SHP77 (cell line): ENCODE results near the gene SLC24A2.
"Not testable (repeated sequence)": the region's sequence is repeated elsewhere in the genome, so short reads cannot be mapped to it uniquely, and the experiment has no call there.

ENCODE experiments used
- DNase-seq, 2 experiments: peaks; one replicate each; lab custom pipeline; 2025; lab: John Stamatoyannopoulos, UW

Gene SLC24A2

DNA sequence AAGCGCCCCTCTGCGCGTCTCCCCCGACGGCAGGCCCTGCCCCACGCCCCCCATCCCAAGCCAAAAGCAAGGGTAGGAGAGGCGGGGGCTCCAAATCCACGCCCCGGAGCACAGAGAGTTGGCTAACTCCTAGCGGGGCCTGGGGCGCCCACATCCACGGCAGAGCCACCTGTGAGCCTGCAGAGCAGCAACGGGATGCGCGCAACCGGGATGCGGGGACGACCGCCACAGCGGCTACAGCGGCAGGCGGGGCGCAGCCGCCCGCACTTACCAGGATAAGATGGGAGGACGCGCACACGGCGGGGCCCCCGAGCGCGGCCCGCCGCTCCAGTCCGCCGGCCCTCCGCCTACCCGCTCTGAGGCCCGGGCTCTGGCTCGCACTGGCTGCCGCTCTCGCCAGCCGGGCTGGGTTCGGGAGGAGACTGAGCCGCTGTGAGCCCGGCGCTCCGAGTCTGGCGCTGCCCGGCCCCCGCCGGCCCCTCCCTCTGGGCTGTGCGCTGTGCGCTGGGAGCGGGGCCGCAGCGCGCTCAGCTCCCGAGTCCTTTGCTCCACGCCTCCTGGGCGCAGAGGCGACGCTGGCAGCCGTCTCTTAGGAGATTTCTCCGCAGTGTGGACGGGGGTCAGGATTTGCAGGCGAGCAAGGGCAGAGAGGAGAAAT, at the start of gene SLC24A2:
Gene SLC24A2 (minus strand): TSS at position 424 of the 658 bp plus-strand sequence.
- DNase-seq: no peak

DNA sequence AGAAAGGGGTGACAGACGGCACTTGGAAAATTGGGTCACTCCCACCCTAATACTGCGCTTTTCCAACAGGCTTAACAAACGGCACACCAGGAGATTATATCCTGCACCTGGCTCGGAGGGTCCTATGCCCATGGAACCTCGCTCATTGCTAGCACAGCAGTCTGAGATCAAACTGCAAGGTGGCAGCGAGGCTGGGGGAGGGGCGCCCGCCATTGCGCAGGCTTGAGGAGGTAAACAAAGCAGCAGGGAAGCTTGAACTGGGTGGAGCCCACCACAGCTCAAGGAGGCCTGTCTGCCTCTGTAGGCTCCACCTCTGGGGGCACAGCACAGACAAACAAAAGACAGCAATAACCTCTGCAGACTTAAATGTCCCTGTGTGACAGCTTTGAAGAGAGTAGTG, 44.5 kb upstream of the SLC24A2 start:
- DNase-seq: not testable (repeated sequence)

DNA sequence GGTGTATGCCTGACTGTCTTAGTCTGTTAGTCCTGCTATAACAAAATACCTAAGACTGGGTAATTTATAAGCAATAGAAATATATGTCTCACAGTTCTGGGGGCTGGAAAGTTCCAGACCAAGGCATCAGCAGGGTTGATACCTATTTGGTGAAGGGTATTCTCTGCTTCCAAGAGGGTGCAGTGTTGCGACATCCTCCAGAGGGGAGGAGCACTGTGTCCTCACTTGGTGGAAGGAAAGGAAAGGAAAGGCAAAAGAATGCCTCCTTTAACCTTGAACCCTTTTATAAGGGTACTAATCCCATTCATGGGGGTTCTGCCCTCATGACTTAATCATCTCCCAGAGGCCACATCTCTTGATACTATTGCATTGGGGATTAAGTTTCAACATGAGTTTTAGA, 42.0 kb upstream of the SLC24A2 start:
- DNase-seq: no peak

DNA sequence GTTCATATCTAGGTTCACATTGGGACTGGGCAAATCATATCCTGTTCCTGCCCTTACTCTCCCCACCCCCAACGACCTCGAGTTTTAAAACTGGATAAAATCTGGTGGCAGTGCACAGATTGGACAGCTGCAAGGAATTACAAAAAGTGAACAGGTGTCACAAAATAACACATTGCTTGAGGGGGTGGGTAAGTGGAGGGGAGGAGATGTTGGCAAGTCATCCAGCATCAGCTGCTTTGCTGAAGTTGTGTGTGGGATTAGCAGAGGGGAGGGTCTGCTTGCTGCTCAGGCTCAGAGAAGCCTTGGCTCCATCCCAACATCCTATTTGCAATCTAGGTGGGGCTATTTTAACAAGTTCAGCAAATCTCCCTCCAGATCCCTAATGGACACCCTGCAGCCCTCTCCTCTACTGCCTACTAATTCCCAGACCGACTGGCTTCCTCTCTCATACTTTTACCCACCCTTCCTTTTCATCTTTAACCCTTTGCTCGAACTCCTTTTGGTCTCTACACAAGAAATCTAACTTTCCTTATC, 39.8 kb upstream of the SLC24A2 start:
- no peak for DNase-seq

DNA sequence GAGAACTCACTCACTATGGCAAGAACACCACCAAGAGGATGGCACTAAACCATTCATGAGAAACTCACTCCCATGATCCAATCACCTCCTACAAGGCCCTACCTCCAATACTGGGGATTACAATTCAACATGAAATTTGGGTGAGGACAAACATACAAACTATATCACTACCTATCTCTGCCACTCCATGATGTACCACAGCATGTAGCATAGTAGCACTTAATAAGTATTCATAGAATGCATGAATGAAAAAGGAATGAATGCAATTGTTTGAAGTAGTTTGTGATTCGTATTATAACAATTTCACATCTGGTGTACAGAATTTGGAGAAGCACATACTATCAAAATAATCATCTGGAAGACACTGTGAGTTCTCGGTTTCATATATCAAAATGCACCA, 27.9 kb upstream of the SLC24A2 start:
- DNase-seq: no peak

DNA sequence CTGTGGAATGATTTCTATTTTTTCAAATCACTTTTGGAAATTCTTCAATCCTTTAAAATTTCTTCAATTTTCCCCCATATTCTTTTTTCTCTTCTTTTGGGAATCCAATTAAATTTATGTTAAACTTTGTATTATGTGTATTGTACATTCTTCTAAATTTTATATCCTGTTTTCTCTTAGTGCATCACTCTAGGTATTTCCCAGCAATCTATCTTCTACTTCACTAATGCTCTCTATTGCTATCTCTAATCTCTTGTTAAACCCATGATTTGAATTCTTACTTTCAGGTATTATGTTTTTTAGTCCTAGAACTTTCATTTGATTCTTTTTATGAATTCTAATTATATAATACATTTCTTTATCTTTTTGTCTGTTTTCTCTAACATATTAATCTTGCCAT, 23.4 kb upstream of the SLC24A2 start:
- no peak for DNase-seq

DNA sequence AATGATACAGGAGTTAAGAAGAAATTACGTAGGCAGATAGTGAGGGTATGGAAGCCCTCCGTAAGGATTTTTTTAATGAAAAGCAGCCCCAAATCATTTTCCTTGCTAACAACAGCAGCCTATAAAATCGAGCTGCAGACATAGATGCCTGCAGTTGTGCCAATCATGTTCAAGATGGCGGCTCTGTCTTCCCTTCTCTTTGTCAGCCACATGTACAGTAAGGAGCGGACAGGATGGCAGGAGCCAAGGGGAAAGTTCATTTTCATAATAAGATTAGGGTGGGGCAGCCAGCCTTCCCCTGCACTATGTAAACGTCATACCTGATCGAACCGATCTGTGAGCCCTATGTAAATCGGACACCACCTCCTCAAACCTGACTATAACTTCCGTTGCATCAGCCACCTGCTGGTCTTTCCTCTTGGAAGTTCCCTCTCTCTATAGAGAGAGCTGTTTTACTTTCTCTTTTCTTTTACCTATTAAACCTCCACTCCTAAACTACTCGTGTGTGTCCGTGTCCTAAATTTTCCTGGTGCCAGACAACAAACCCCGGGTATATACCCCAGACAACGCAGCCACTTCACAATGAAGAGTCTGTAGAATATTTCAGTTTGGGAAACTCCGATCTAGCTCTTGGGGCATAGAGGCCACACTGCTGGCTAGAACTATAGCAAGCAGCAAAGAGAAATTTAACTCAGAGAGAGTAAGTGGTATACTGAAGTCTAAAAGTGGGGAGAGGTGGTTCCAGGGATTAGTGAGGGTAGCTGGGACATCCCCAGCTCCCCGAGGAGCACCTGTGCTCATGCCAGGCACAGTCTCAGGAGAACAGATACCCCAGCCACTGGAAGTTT, 20.8 kb upstream of the SLC24A2 start:
- peak in 1 of 2 experiments; percentile 1 for DNase-seq

DNA sequence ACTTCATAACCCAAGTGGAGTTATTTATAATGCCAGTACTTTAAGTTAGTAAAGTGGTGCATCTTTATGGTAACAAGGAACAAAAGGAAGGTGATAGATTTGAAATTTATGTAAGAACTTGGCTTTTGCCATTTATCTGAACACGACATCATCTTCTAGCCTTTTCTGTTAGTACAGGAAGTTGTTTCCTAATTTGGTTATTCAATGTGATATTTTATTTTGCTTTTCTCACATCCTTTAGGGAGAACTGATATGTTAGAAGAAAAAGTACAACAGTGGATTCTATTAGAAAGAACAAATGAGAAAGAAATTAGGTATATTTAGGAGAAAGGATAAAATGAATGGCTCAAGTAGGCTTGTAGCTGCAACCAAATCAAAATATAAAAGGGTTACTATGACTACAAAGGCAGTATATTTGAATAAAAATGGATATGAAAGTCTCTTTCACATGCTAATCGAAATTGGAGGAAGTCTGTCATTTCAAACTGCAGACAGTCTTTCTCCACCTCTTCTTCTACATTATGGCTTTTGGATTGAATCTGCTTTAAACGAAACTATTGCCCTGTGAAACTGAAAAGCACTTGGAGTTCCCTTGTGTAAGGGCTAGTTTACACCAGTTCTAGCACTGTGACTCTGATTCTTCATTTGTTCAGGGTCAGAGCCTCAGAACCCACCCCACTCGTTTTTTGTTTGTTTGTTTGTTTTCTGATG, 18.5 kb upstream of the SLC24A2 start:
- no peak for DNase-seq

DNA sequence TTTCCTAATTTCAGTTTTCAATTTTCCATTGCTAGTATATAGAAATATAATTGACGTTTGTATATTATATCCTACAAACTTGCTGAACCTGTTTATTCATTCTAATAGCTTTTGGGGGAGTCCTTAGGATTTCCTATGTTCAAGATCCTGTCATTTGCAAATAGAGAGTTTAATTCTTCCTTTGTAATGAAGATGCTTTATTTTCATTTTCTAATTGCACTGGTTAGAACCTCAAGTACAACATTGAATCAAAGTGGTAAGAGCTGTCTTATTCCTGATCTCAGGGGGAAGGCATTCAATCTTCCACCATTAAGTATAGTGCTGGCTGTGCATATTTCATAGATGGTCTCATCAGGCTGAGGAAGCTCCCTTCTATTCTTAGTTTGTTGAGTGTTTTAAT, 15.6 kb upstream of the SLC24A2 start:
- DNase-seq: no peak

DNA sequence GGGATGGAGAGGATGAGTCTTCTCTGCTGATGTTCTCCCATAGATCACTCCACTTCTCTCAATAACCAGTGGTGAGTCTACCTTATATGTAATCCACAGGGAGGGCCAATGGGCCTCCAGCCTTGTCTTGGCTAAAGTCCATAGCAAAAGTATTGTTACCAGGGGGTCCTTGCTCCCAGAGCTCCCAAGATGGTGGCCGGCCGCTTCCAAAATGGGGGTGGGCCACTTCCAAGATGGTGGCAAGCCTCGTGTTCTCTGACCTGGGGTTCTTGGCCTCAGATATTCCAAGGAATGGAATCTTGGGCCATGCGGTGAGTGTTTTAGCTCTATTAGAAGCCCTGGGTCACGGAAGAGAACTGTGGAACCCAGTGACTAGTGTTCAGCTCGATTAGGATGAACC, 12.0 kb upstream of the SLC24A2 start:
- no peak for DNase-seq

DNA sequence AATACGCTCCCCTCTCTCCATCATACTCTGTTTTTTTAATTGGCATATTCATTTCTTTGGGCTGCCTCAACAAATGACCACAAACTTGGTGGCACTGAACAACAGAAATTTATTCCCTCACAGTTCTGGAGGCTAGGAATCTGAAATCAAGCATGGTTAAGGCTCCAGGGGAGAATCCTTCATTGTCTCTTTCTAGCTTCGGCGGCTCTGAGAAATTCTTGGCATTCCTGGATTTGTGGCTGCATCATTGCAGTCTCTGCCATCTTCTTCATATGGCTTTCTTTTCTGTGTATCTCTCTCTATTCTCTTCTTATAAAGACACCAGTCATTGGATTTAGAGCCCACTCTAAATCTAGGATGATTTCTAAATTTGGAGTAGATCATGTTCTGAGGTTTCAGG, 10.9 kb upstream of the SLC24A2 start:
- DNase-seq: no peak

DNA sequence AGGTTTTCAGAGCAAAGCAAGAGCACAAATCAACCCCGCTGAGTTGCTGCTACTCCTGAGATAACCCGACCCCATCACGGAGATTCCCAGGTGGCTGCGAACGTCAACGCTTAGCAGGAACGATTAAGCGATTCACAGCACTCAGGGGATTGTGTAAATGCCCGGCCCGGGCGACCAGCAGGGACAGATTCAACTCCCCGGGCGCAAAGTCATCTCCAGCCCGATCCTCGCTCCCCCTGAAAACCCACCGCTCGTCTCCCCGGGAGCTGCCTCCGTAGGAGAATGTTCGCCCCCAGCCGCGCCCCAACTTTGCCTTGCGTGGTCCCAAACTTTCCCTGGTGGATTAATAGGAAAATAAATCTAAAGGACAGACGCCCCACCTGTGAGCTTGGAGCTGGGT, 685 bp downstream of the SLC24A2 start:
- DNase-seq: no peak

DNA sequence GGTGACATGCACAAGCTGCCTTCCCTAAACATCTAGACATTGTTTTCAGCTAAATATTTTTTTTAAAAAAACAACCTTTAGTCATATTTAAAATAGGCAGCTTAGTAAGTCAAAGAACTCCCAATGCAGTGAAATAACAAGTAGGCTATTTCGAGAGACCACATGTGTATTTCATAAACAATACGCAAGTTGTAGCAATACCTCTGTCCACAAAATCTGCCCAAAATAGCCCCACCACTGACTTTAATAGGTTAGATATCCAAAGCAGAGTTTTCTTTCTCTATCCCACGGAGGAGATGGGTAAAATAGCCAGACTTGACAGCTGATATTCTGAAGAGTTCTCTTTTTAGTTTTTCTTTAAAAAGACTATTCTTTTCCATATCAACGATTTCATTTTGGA, 1.2 kb downstream of the SLC24A2 start:
- DNase-seq: no peak

DNA sequence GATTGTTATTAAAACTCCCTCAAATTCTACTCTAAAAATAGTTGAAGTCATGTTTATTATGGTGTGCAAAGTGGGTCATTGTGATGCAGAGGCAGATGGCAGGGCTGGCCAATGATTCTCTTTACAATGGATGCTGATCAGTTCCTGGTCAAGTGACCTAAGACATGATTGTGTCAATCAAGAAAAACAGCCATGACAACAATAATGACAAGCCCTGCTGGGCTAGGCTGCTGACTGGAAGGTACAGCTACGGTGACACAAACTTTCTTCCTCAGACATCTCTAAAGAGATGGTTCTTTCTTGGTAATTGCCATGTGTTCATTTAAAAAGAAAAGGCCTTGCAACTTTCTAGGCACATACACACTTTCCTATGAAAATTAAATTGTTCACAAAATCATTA, 3.6 kb downstream of the SLC24A2 start:
- DNase-seq: no peak

DNA sequence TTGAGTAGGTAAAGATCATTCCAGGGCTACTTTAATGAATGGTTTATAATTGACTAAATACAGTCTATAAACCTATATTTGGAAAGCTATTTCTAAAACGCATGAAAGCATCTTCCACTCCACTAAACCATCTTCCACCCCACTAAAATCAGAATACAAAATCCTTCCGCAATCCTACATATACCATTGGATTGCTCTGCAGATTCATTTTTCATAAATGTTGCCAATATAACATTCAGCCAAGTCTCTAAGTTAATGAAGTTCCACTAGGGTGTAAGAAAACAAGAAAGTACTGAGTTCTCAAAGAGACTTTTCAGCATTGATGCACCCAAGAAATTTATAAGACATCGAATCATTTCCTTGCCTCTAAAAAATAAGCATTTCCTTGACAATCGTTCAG, 4.7 kb downstream of the SLC24A2 start:
- no peak for DNase-seq

DNA sequence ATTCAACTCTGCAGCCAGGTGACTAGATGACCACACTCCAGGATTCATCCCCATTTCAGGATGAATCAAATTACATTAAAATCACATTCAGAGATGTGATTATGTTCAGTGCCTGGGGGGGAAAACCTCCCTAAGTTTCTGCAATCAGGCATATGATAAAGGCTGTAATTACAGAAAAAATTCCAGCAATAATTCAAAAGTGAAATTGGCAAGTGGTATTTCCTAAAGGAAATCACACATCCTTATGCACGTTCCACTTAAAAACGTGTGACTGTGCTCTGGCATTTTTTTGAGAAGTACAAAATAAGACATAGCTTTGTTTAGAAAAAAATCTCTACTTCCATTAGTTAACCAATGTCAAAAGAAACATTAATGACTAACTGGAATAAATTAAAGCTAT, 5.3 kb downstream of the SLC24A2 start:
- no peak for DNase-seq

DNA sequence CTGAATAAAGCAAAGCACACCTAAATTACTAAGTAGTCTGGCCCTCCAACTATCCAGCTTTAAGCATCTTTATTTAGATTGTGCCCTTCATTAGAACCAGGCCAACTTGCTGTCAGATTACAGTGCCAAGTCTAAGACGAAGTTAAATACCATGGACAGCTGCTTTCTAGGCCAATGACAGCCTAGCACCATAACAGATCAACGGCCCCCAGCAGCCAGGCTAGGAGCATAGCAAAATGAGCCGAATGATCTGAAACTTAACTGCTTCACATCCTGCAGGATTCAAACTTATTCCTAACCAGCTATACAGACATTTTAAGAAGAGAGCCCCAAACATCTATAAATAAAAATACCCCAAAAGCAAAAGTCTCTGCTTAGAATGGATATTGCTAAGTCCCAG, 6.8 kb downstream of the SLC24A2 start:
- no peak for DNase-seq

DNA sequence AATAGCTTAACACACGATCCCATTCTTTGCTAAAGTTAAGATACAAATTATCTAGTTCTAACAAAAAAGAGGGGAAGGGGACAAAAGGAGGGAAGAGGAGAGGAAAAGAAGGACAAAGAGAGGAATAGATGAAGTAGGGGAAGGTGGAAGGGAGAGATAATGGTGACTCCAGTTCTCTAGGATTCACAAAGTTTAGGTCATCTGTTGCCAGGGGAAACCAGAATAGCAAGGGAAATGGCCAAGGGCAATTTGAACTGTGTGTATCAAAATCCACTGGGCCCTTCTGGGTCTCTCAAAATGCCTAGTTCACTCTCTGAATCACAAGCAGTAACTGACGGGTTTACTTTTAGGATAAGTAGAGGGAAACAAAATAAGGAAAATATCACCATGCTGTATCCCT, 7.6 kb downstream of the SLC24A2 start:
- no peak for DNase-seq

DNA sequence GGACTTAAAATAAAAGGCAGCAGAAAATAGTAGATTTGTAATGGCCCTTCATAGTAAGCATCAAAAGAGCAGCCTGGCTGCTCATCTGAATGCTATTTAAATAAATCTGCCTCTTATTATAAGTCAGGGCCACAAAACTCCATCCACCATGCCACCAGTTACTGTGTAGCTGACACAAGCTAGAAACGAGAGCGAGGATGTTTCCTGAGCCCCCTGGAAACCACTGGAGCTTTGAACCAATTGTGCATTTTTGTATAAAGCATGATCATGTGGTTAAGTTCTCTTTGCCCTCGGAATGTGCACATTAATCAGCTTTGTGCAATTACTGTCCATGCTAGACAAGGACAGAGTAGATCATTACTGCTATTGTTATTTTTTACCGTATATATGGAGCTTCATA, 17.4 kb downstream of the SLC24A2 start:
- DNase-seq: no peak

DNA sequence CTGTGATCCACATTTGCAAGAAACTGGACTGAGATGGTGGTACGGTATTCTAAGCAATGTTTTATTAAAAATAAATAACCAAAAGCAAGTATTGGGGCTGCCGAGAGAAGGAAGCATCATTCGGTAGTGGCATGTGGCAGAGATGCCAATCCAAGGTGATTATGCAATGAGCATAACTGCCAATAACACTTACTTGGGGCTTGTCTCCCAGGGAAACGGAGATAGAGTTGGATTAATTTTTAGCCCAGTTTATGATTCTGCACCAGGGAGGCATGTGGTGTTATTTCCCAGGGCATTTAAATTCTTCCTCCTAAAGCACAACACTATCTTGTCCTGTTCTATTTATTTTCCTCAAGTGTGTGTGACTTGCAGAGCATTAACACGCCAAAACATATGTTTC, 17.9 kb downstream of the SLC24A2 start:
- DNase-seq: no peak

DNA sequence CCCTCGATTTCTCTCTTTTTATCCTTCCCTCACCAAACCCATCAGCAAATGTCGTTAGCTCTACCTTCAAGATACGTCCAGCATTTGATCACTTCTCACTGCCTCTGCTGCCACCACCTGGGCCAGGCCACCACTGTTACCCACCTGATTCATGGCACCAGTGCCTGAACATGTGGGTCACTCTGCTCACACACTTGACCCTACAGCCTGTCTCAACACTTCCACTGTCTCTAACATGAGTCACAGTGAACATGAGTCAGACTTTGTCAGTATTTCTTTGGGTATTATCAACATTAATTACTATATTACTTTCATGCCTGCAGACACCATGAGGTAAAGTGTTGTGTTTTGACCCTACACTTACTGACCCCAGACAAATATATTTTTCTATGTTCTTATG, 19.6 kb downstream of the SLC24A2 start:
- no peak for DNase-seq

DNA sequence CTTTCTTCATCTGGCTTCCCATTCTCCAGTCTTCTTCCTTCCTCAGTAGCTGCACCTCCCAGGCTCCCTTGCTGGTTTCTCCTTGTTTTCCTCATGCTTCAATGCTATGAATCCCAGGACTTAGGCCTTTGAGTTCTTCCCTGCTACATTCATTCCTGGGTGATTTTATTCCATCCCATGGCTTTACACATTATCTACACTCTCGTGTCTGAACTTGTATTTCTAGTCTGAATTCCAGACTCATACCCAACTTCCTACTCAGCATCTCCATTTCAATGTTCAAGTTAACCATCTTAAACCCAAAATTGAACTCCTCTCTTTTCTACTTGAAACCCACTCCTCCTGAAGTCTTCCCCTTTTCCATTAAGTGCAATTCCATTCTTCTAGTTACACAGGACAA, 20.0 kb downstream of the SLC24A2 start:
- no peak for DNase-seq

DNA sequence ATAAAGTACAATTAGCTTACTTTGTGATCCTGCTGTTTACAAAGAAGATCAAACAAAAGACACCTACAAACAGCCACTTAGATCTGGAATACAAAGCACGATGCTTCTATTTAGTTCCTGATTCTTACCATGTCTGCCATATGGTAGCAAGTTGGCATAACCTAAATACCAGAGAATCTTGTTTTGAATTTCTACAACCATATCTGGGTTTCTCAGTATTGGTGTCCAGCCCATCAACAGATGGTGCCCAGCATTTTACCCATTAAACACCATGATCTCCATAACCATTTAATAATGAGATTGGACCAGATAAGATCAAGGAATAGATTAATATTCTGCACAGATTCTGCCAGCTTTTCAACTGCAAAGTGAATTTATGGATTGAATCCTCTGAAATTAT, 29.8 kb downstream of the SLC24A2 start:
- DNase-seq: no peak
